ENCODE results near the gene POR.
"Not testable (repeated sequence)": the region's sequence is repeated elsewhere in the genome, so short reads cannot be mapped to it uniquely, and the experiment has no call there.

GRCh38 chr7:75907668-75908039 lies 7.3 kb upstream of the POR start:
- not testable (repeated sequence) for TF ChIP-seq CTCF (conservative IDR thresholded peaks at IDR 0.05; ENCODE audit: low read depth, low read length); EZH2 (IDR thresholded peaks at IDR 0.05; ENCODE audit: borderline replicate concordance, low read depth, low read length, poor library complexity, severe bottlenecking)

All from A673 (cell line).